GM21360 (cell line): Measurements from ENCODE around the gene FAM228B.
A peak's percentile ranks its signal among the peaks of the same experiment; 100 is the strongest.
"Not testable (repeated sequence)": the region's sequence is repeated elsewhere in the genome, so short reads cannot be mapped to it uniquely, and the experiment has no call there.

Experiments
- ATAC-seq: cut with Tn5 transposase; IDR thresholded peaks from one replicate; pipeline ENCODE4 v1.9.1; 2021; ENCODE audit warnings: mild to moderate bottlenecking, moderate library complexity; ENCODE audit not compliant: unreplicated experiment

Gene FAM228B

GRCh38 chr2:24123195-24123921 is at the start of gene FAM228B, which contains the start of gene PFN4:
Gene FAM228B (plus strand): TSS chr2:24123469. CDS start chr2:24124362, 893 bp downstream.
Gene PFN4 (minus strand): TSS chr2:24123334. CDS start chr2:24122535, 799 bp downstream.
- ATAC-seq, result peak; percentile 87

- ATAC-seq, result no peak
Measured at GRCh38 chr2:24073816-24074215, 49.5 kb upstream of the FAM228B start.

- ATAC-seq, result no peak
Measured at GRCh38 chr2:24075259-24075658, 48.0 kb upstream of the FAM228B start.

GRCh38 chr2:24075915-24076848 is 47.1 kb upstream of the FAM228B start, which contains the start of gene SF3B6:
Gene SF3B6 (minus strand): TSS chr2:24076326. CDS start chr2:24076229, 97 bp downstream.
- ATAC-seq, result peak; percentile 94

- ATAC-seq, result no peak
Measured at GRCh38 chr2:24076849-24077534, 46.3 kb upstream of the FAM228B start.

GRCh38 chr2:24077535-24077877 is 45.8 kb upstream of the FAM228B start:
- no peak for ATAC-seq

GRCh38 chr2:24077879-24078278 is 45.4 kb upstream of the FAM228B start:
- ATAC-seq, result no peak

- ATAC-seq, result no peak
Measured at GRCh38 chr2:24080701-24081100, 42.6 kb upstream of the FAM228B start.

GRCh38 chr2:24082787-24083566 is 40.3 kb upstream of the FAM228B start:
- ATAC-seq, result no peak

- peak; percentile 75 for ATAC-seq
Measured at GRCh38 chr2:24083567-24084385, 39.5 kb upstream of the FAM228B start.

GRCh38 chr2:24084386-24085199 is 38.7 kb upstream of the FAM228B start, which contains the start of gene TP53I3:
Gene TP53I3 (minus strand): TSS chr2:24084834. CDS start chr2:24084326, 508 bp downstream.
- ATAC-seq, result peak; percentile 70

GRCh38 chr2:24085200-24085489 is 38.1 kb upstream of the FAM228B start:
- ATAC-seq, result no peak

- no peak for ATAC-seq
Measured at GRCh38 chr2:24086241-24086640, 37.0 kb upstream of the FAM228B start.

- ATAC-seq, result no peak
Measured at GRCh38 chr2:24087032-24087431, 36.2 kb upstream of the FAM228B start.

GRCh38 chr2:24088821-24089359 is 34.4 kb upstream of the FAM228B start:
- no peak for ATAC-seq

- ATAC-seq, result not testable (repeated sequence)
Measured at GRCh38 chr2:24093270-24093669, 30.0 kb upstream of the FAM228B start.

- not testable (repeated sequence) for ATAC-seq
Measured at GRCh38 chr2:24095171-24095677, 28.0 kb upstream of the FAM228B start.

GRCh38 chr2:24100732-24101131 is 22.5 kb upstream of the FAM228B start:
- ATAC-seq, result not testable (repeated sequence)
